GM23248 (cell line): ENCODE results near the gene IVNS1ABP.

Experiments used
- EZH2 ChIP-seq: fragments of 200-600 bp; sonication (generic); IDR thresholded peaks from 2 replicates; pipeline ENCODE4 v1.6.1; 2018; ENCODE audit warnings: antibody characterized with exemption, mild to moderate bottlenecking; ENCODE audit not compliant: insufficient read depth, poor library complexity, severe bottlenecking
- EZH2phosphoT487 ChIP-seq: fragments of 200-600 bp; sonication (generic); IDR thresholded peaks from 2 replicates; pipeline ENCODE4 v1.6.1; 2018; ENCODE audit warnings: antibody characterized with exemption, moderate library complexity, mild to moderate bottlenecking, low read depth; ENCODE audit not compliant: insufficient read depth

GRCh38 chr1:185279571-185279970, 37.5 kb downstream of the IVNS1ABP start:
- TF ChIP-seq EZH2phosphoT487 (no peak), EZH2 (no peak)
